ENCODE measurements around the gene CEP295NL.
"Not testable (repeated sequence)": the region's sequence is repeated elsewhere in the genome, so short reads cannot be mapped to it uniquely, and the experiment has no call there.

The CEP295NL gene

GRCh38 chr17:78873519-78874340 is 29.3 kb downstream of the CEP295NL start:
- TF ChIP-seq CTCF (IDR thresholded peaks at IDR 0.05; ENCODE audit: insufficient read depth, low read length, poor library complexity, severe bottlenecking): no peak
- Histone ChIP-seq H3K36me3 (ENCODE audit: control insufficient read depth, insufficient read depth, low read length) (no peaks in the 10 kb centered on the region), H3K4me3 (replicated peaks; ENCODE audit: low read depth, low read length) (no peak overlapping the region), H3K27me3 (replicated peaks; ENCODE audit: control insufficient read depth, insufficient read depth, low read length) (no peaks in the 10 kb centered on the region; the same call in 1 of the 2 replicates)
- DNase-seq (ENCODE audit: extremely low read depth, insufficient read length): no peak

GRCh38 chr17:78872486-78872885 is 30.5 kb downstream of the CEP295NL start:
- no peak overlapping the region for H3K4me3 ChIP-seq (replicated peaks; ENCODE audit: low read depth, low read length)
- no peak for DNase-seq (ENCODE audit: extremely low read depth, insufficient read length)
- TF ChIP-seq CTCF (IDR thresholded peaks at IDR 0.05; ENCODE audit: insufficient read depth, low read length, poor library complexity, severe bottlenecking): no peak
- no peaks in the 10 kb centered on the region for H3K36me3 ChIP-seq (ENCODE audit: control insufficient read depth, insufficient read depth, low read length)
- H3K27me3 ChIP-seq (replicated peaks; ENCODE audit: control insufficient read depth, insufficient read depth, low read length): no peaks in the 10 kb centered on the region; the same call in 1 of the 2 replicates

GRCh38 chr17:78870621-78871020 is 32.4 kb downstream of the CEP295NL start:
- DNase-seq (ENCODE audit: extremely low read depth, insufficient read length): no peak
- Histone ChIP-seq H3K27me3 (replicated peaks; ENCODE audit: control insufficient read depth, insufficient read depth, low read length) (no peaks in the 10 kb centered on the region; the same call in 1 of the 2 replicates), H3K36me3 (ENCODE audit: control insufficient read depth, insufficient read depth, low read length) (no peaks in the 10 kb centered on the region), H3K4me3 (replicated peaks; ENCODE audit: low read depth, low read length) (no peak overlapping the region)
- TF ChIP-seq CTCF (IDR thresholded peaks at IDR 0.05; ENCODE audit: insufficient read depth, low read length, poor library complexity, severe bottlenecking): no peak

- no peak for DNase-seq (ENCODE audit: extremely low read depth, insufficient read length)
- H3K36me3 ChIP-seq (ENCODE audit: control insufficient read depth, insufficient read depth, low read length): no peaks in the 10 kb centered on the region
- no peak overlapping the region for H3K4me3 ChIP-seq (replicated peaks; ENCODE audit: low read depth, low read length)
- TF ChIP-seq CTCF (IDR thresholded peaks at IDR 0.05; ENCODE audit: insufficient read depth, low read length, poor library complexity, severe bottlenecking): no peak
- H3K27me3 ChIP-seq (replicated peaks; ENCODE audit: control insufficient read depth, insufficient read depth, low read length): no peaks in the 10 kb centered on the region
Measured at GRCh38 chr17:78868391-78868790, 34.6 kb downstream of the CEP295NL start.

GRCh38 chr17:78867046-78867445 is 36.0 kb downstream of the CEP295NL start:
- not testable (repeated sequence) for H3K27me3 ChIP-seq (replicated peaks; ENCODE audit: control insufficient read depth, insufficient read depth, low read length); H3K4me3 ChIP-seq (replicated peaks; ENCODE audit: low read depth, low read length); H3K36me3 ChIP-seq (ENCODE audit: control insufficient read depth, insufficient read depth, low read length); DNase-seq (ENCODE audit: extremely low read depth, insufficient read length)

- peak; percentile 95 for TF ChIP-seq CTCF (IDR thresholded peaks at IDR 0.05; ENCODE audit: insufficient read depth, low read length, poor library complexity, severe bottlenecking)
- Histone ChIP-seq H3K27me3 (replicated peaks; ENCODE audit: control insufficient read depth, insufficient read depth, low read length) (no peaks in the 10 kb centered on the region), H3K36me3 (ENCODE audit: control insufficient read depth, insufficient read depth, low read length) (no peaks in the 10 kb centered on the region), H3K4me3 (replicated peaks; ENCODE audit: low read depth, low read length) (no peak overlapping the region)
- no peak for DNase-seq (ENCODE audit: extremely low read depth, insufficient read length)
Measured at GRCh38 chr17:78865682-78866390, 37.2 kb downstream of the CEP295NL start.

Measured in GM06990 (cell line).